Stimulated activated effector memory CD8-positive, alpha-beta T cell treated with anti-CD3 and anti-CD28 coated beads, Interleukin-12 subunit alpha, Interleukin-12 subunit beta, amount 100 ng/mL, for 72 hours (primary cell): ENCODE measurements around the gene KRTAP1-1.
A peak's percentile ranks its signal among the peaks of the same experiment; 100 is the strongest.
"Not testable (repeated sequence)": the region's sequence is repeated elsewhere in the genome, so short reads cannot be mapped to it uniquely, and the experiment has no call there.

Source experiments
- ATAC-seq: fragments of 150-1000 bp; cut with Tn5 transposase; 2 replicates; pipeline ENCODE4 v1.10.0; 2021
- DNase-seq, 2 donors: peaks; one replicate each; pipeline ENCODE4 v3.0.0; 2021 to 2022; ENCODE audit warnings: low spot score in 2 of 2
- H3K27ac Mint-ChIP-seq: one replicate; pipeline ENCODE4 v1.8.0; 2022; ENCODE audit warnings: mild to moderate bottlenecking, mixed read lengths
- H3K36me3 Mint-ChIP-seq: one replicate; pipeline ENCODE4 v1.8.0; 2022; ENCODE audit warnings: mild to moderate bottlenecking, mixed read lengths
- H3K4me1 Mint-ChIP-seq: one replicate; pipeline ENCODE4 v1.8.0; 2022; ENCODE audit warnings: mixed read lengths
- H3K4me3 Mint-ChIP-seq: one replicate; pipeline ENCODE4 v1.8.0; 2022; ENCODE audit warnings: mild to moderate bottlenecking, mixed read lengths
- H3K9me3 Mint-ChIP-seq: one replicate; pipeline ENCODE4 v1.8.0; 2022; ENCODE audit warnings: mixed read lengths

Gene KRTAP1-1

GRCh38 chr17:41061964-41062363 lies 20.7 kb upstream of the KRTAP1-1 start:
- ATAC-seq (no peak), DNase-seq (no peak)

GRCh38 chr17:41060052-41060604 lies 18.9 kb upstream of the KRTAP1-1 start, which contains the start of gene KRTAP2-3:
TSS of gene KRTAP2-3 (minus strand) at chr17:41060114. CDS start at chr17:41060050, 64 bp downstream.
- H3K27ac Mint-ChIP-seq, result no peak within 1 kb of the TSS
- H3K9me3 Mint-ChIP-seq, result peaks cover 2% of the 10 kb centered on the region
- ATAC-seq (peak; percentile 13), DNase-seq (no peak)
- no peak within 1 kb of the TSS for H3K4me3 Mint-ChIP-seq
- peaks cover 5% of the 10 kb centered on the region for H3K4me1 Mint-ChIP-seq
- no peaks in the 10 kb centered on the region for H3K36me3 Mint-ChIP-seq

More at GRCh38 chr17:41061964-41062363, 20.7 kb upstream of the KRTAP1-1 start:
- no peak overlapping the region for H3K27ac Mint-ChIP-seq
- H3K4me1 Mint-ChIP-seq, result peaks cover 5% of the 10 kb centered on the region
- peaks cover 2% of the 10 kb centered on the region for H3K9me3 Mint-ChIP-seq
- H3K36me3 Mint-ChIP-seq, result no peaks in the 10 kb centered on the region
- H3K4me3 Mint-ChIP-seq, result no peak overlapping the region

GRCh38 chr17:41059276-41060051 lies 18.2 kb upstream of the KRTAP1-1 start:
- not testable (repeated sequence) for ATAC-seq, H3K4me3 Mint-ChIP-seq, H3K4me1 Mint-ChIP-seq, H3K9me3 Mint-ChIP-seq, DNase-seq, H3K36me3 Mint-ChIP-seq, H3K27ac Mint-ChIP-seq

- Mint-ChIP-seq H3K4me3 (no peak overlapping the region), H3K36me3 (no peaks in the 10 kb centered on the region), H3K4me1 (peaks cover 5% of the 10 kb centered on the region), H3K9me3 (peaks cover 2% of the 10 kb centered on the region), H3K27ac (no peak overlapping the region)
- no peak for DNase-seq
- ATAC-seq, result no peak
These were observed 17.5 kb upstream of the KRTAP1-1 start for GRCh38 chr17:41058741-41059140.

- DNase-seq, result no peak
- ATAC-seq, result no peak
- H3K4me3 Mint-ChIP-seq, result no peak overlapping the region
- peaks cover 5% of the 10 kb centered on the region for H3K4me1 Mint-ChIP-seq
- no peak overlapping the region for H3K27ac Mint-ChIP-seq
- H3K9me3 Mint-ChIP-seq, result peaks cover 2% of the 10 kb centered on the region
- H3K36me3 Mint-ChIP-seq, result no peaks in the 10 kb centered on the region
These were observed 16.3 kb upstream of the KRTAP1-1 start for GRCh38 chr17:41057547-41057946.

GRCh38 chr17:41055130-41055529 lies 13.9 kb upstream of the KRTAP1-1 start, which contains the start of gene KRTAP2-2:
TSS of gene KRTAP2-2 (minus strand) at chr17:41055230. CDS start at chr17:41055211, 19 bp downstream.
- not testable (repeated sequence) for H3K36me3 Mint-ChIP-seq, H3K4me1 Mint-ChIP-seq, H3K4me3 Mint-ChIP-seq, H3K9me3 Mint-ChIP-seq, ATAC-seq, H3K27ac Mint-ChIP-seq, DNase-seq

GRCh38 chr17:41054556-41054955 lies 13.3 kb upstream of the KRTAP1-1 start:
- not testable (repeated sequence) for H3K27ac Mint-ChIP-seq, H3K36me3 Mint-ChIP-seq, DNase-seq, H3K9me3 Mint-ChIP-seq, H3K4me3 Mint-ChIP-seq, H3K4me1 Mint-ChIP-seq, ATAC-seq

- no peak overlapping the region for H3K4me3 Mint-ChIP-seq
- H3K9me3 Mint-ChIP-seq, result peaks cover 2% of the 10 kb centered on the region
- H3K4me1 Mint-ChIP-seq, result no peaks in the 10 kb centered on the region
- DNase-seq (no peak), ATAC-seq (no peak)
- no peaks in the 10 kb centered on the region for H3K36me3 Mint-ChIP-seq
- H3K27ac Mint-ChIP-seq, result no peak overlapping the region
These were observed 12.8 kb upstream of the KRTAP1-1 start for GRCh38 chr17:41054025-41054424.

- Mint-ChIP-seq H3K4me1 (no peaks in the 10 kb centered on the region), H3K36me3 (no peaks in the 10 kb centered on the region), H3K27ac (no peak overlapping the region), H3K4me3 (no peak overlapping the region), H3K9me3 (peaks cover under 1% of the 10 kb centered on the region)
- no peak for ATAC-seq
- no peak for DNase-seq
These were observed 11.3 kb upstream of the KRTAP1-1 start for GRCh38 chr17:41052566-41052965.

- H3K4me3 Mint-ChIP-seq, result no peak overlapping the region
- DNase-seq (no peak), ATAC-seq (peak; percentile 60)
- no peaks in the 10 kb centered on the region for H3K9me3 Mint-ChIP-seq
- no peaks in the 10 kb centered on the region for H3K4me1 Mint-ChIP-seq
- H3K27ac Mint-ChIP-seq, result no peak overlapping the region
- H3K36me3 Mint-ChIP-seq, result no peaks in the 10 kb centered on the region
These were observed 7.9 kb upstream of the KRTAP1-1 start for GRCh38 chr17:41049110-41049509.

GRCh38 chr17:41048441-41048840 lies 7.2 kb upstream of the KRTAP1-1 start:
- DNase-seq, result no peak
- no peak for ATAC-seq
- H3K4me3 Mint-ChIP-seq, result no peak overlapping the region
- H3K27ac Mint-ChIP-seq, result no peak overlapping the region
- H3K9me3 Mint-ChIP-seq, result peaks cover 2% of the 10 kb centered on the region
- H3K36me3 Mint-ChIP-seq, result no peaks in the 10 kb centered on the region
- no peaks in the 10 kb centered on the region for H3K4me1 Mint-ChIP-seq

- not testable (repeated sequence) for H3K36me3 Mint-ChIP-seq, ATAC-seq, H3K9me3 Mint-ChIP-seq
These were observed 5.7 kb upstream of the KRTAP1-1 start, which contains the start of gene KRTAP2-1 for GRCh38 chr17:41046735-41047465. TSS of gene KRTAP2-1 (minus strand) at chr17:41047316. CDS start at chr17:41047267, 49 bp downstream.

GRCh38 chr17:41042953-41043352 lies 1.7 kb upstream of the KRTAP1-1 start:
- Mint-ChIP-seq H3K4me1 (no peaks in the 10 kb centered on the region), H3K9me3 (peaks cover 7% of the 10 kb centered on the region), H3K27ac (no peak overlapping the region), H3K36me3 (no peaks in the 10 kb centered on the region), H3K4me3 (no peak overlapping the region)
- no peak for ATAC-seq
- no peak for DNase-seq

More at GRCh38 chr17:41046735-41047465, 5.7 kb upstream of the KRTAP1-1 start, which contains the start of gene KRTAP2-1:
- H3K4me3 Mint-ChIP-seq, H3K4me1 Mint-ChIP-seq, H3K27ac Mint-ChIP-seq, DNase-seq: not testable (repeated sequence)

GRCh38 chr17:41037853-41038350 lies 3.3 kb downstream of the KRTAP1-1 start:
- Mint-ChIP-seq H3K4me3 (no peak overlapping the region), H3K36me3 (no peaks in the 10 kb centered on the region), H3K4me1 (no peaks in the 10 kb centered on the region), H3K27ac (no peak overlapping the region), H3K9me3 (peaks cover 3% of the 10 kb centered on the region)
- DNase-seq (no peak), ATAC-seq (no peak)

- H3K9me3 Mint-ChIP-seq, DNase-seq, H3K4me1 Mint-ChIP-seq, H3K4me3 Mint-ChIP-seq, H3K27ac Mint-ChIP-seq, H3K36me3 Mint-ChIP-seq, ATAC-seq: not testable (repeated sequence)
These were observed 6.8 kb downstream of the KRTAP1-1 start, which contains the start of gene KRTAP1-3 for GRCh38 chr17:41034346-41034935. TSS of gene KRTAP1-3 (minus strand) at chr17:41034874. CDS start at chr17:41034821, 53 bp downstream.
